IPS-20b (cell line): ENCODE data around the gene SUMO4.

Experiments
- H3K27ac ChIP-seq: one replicate; pipeline ENCODE4 v1.5.1; 2013; ENCODE audit warnings: low read length
- H3K27me3 ChIP-seq: 2 replicates; pipeline ENCODE4 v1.6.1; 2013; ENCODE audit warnings: mild to moderate bottlenecking, low read length, inconsistent platforms; ENCODE audit not compliant: insufficient read depth
- H3K36me3 ChIP-seq: 2 replicates; pipeline ENCODE4 v1.6.1; 2013; ENCODE audit warnings: low read depth, mild to moderate bottlenecking, inconsistent platforms, low read length, moderate library complexity; ENCODE audit not compliant: insufficient read depth
- H3K4me1 ChIP-seq: 2 replicates; pipeline ENCODE4 v1.6.1; 2013; ENCODE audit warnings: mild to moderate bottlenecking, control low read depth, inconsistent platforms, low read length, moderate library complexity; ENCODE audit not compliant: insufficient read depth
- H3K4me3 ChIP-seq: 2 replicates; pipeline ENCODE4 v1.5.1; 2013; ENCODE audit warnings: mild to moderate bottlenecking, low read length, inconsistent platforms
- H3K9ac ChIP-seq: 2 replicates; pipeline ENCODE4 v1.6.1; 2013; ENCODE audit warnings: low read depth, mild to moderate bottlenecking, inconsistent platforms, low read length, moderate library complexity
- H3K9me3 ChIP-seq: 2 replicates; pipeline ENCODE4 v1.6.1; 2013; ENCODE audit warnings: mild to moderate bottlenecking, low read depth, low read length, inconsistent platforms; ENCODE audit not compliant: insufficient read depth

SUMO4 gene

DNA sequence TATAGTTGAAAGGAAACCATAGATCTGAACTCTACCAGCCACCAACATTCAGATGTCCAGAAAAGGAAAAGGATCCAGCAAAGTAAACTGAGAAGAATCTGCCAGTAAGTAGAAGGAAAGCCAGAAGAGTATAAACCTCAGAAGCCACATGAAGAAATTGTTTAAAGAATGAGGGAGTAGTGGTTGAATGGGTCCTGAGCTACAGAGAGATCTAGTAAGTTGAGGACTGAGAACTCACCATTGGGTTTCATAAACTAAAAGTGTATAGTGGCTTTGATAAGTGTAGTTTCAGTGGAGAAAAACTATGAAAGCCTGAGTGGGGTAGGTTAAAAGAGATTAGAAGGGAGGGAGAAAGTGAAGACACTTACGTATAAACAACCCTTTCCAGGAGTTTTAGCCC is 32.0 kb upstream of the SUMO4 start:
- Histone ChIP-seq H3K27ac (no peak overlapping the region), H3K36me3 (peaks cover 10% of the 10 kb centered on the region), H3K9ac (no peak overlapping the region), H3K4me3 (no peak overlapping the region), H3K4me1 (0 out of 2 replicates have a peak, but pooled peaks cover 5% of the 10 kb centered on the region), H3K9me3 (no peaks in the 10 kb centered on the region), H3K27me3 (no peaks in the 10 kb centered on the region)

DNA sequence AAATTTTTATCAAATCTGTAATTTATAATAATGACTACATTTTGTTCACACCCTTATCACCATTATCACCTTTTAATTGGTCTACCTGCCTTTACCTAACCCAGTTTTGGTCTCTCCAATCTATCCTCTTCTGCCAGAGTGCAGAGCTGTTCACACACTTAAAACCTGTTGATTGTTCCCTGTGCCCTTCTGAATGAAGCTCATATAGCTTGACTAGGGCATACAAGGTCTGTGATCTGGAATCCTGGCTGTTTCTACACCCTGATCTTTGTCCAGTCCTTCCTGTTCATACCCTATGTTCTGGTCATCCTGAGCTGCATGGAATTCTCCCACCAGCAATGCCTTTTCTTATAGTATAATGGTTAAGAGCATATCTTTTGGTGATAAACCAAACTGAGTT is 28.9 kb upstream of the SUMO4 start:
- Histone ChIP-seq H3K9me3 (no peaks in the 10 kb centered on the region), H3K27ac (no peak overlapping the region)

DNA sequence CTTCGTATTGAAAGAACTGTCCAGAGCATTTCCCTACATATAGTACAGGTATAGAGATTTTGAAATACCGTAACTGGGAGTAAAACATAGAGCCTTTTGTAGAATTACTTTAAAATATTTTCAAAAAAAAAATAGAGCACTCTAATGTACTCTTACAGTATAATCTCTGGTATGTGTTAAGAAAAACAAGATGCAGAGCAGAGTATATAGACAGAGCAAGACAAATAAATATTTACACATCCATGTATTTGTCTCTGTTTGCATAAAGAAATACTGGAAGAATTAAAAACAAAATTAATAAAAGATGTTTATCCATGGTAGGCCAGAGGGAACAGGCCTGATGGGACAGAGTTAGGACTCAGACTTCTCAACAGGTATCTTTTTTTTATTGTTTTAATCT is 28.0 kb upstream of the SUMO4 start:
- H3K9me3 ChIP-seq = no peaks in the 10 kb centered on the region
- no peak overlapping the region for H3K27ac ChIP-seq
- no peak overlapping the region for H3K9ac ChIP-seq
- H3K4me3 ChIP-seq = no peak overlapping the region
- no peaks in the 10 kb centered on the region for H3K4me1 ChIP-seq
- no peaks in the 10 kb centered on the region for H3K27me3 ChIP-seq
- H3K36me3 ChIP-seq = peaks cover 26% of the 10 kb centered on the region

More for the DNA sequence above, 28.9 kb upstream of the SUMO4 start:
- H3K36me3 ChIP-seq = peaks cover 26% of the 10 kb centered on the region
- no peaks in the 10 kb centered on the region for H3K4me1 ChIP-seq
- no peak overlapping the region for H3K9ac ChIP-seq
- no peaks in the 10 kb centered on the region for H3K27me3 ChIP-seq
- no peak overlapping the region for H3K4me3 ChIP-seq

DNA sequence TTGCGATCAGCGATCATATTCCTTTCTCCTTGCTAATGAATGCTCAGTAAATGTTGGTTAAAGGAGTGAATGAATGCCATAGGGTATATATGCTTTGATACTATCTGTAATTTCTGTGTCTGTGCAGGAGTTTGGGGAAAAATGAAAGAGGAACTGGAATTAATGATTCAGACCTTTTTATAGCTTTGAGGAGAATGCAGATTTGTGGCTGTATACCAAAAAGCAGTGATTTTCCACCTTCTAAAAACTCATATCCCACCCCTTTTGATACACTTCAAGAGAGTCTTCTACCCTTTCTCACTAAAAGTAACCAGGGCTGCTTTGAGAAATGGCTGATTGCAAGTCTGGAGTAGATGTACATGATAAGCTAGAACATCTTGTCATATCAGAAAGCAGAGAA is 26.6 kb upstream of the SUMO4 start:
- Histone ChIP-seq H3K27ac (no peak overlapping the region), H3K9ac (no peak overlapping the region), H3K36me3 (peaks cover 35% of the 10 kb centered on the region), H3K4me3 (no peak overlapping the region), H3K27me3 (no peaks in the 10 kb centered on the region), H3K9me3 (no peaks in the 10 kb centered on the region), H3K4me1 (no peaks in the 10 kb centered on the region)

DNA sequence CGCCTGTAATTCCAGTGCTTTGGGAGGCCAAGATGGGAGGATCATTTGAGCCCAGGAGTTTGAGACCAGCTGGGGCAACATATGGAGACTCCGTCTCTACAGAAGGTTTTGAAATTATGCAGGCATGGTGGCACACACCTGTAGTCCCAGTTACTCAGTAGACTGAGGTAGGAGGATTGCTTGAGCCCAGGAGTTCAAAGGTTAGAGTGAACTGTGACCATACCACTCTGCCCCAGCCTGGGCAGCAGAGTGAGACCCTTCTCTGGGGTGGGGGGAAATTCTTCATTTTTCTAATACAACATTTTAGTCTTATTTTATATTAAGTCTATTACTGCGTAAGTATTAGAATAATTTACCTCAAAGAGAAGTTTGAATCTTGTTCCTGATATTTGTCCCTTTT is 20.1 kb upstream of the SUMO4 start:
- no peaks in the 10 kb centered on the region for H3K9me3 ChIP-seq
- H3K9ac ChIP-seq = no peak overlapping the region
- peaks cover 42% of the 10 kb centered on the region for H3K36me3 ChIP-seq

DNA sequence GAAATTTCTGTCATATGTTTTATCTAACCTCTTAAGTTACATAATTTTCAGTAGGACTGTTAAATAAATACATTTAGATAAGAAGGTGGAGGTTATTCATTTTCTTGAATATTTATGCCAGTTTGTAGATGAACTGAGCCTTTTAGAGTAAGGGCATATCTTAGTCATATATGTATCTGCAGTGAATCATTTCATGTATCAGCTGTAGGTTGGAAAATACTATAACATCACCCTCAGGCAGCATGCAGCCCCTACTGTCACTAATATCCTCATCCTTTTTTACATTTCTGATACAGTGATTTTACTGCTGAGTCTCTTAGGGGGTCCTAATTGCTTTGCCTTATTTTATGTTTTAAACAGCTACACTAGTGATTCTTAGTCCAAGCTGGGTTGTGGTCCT is 19.5 kb upstream of the SUMO4 start:
- Histone ChIP-seq H3K4me3 (no peak overlapping the region), H3K9ac (no peak overlapping the region), H3K9me3 (no peaks in the 10 kb centered on the region), H3K27me3 (no peaks in the 10 kb centered on the region), H3K27ac (no peak overlapping the region), H3K4me1 (no peaks in the 10 kb centered on the region), H3K36me3 (peaks cover 42% of the 10 kb centered on the region)

More for the DNA sequence above, 20.1 kb upstream of the SUMO4 start:
- Histone ChIP-seq H3K4me3 (no peak overlapping the region), H3K27ac (no peak overlapping the region), H3K4me1 (no peaks in the 10 kb centered on the region), H3K27me3 (no peaks in the 10 kb centered on the region)

DNA sequence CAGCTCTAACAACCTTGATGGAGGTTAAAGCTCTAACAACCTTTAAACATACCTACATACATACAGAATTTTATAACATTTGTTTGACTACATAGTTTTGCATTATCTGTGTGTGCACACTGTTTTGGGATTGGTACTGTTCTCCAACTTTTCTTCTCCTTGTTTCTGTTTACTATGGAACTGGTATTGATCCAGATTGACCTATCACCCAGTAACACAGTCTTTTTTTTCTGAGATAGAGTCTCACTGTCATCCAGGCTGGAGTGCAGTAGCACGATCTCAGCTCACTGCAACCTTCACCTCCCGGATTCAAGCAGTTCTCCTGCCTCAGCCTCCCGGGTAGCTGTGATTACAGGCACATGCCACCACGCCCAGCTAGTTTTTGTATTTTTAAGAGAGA is 16.7 kb upstream of the SUMO4 start:
- Histone ChIP-seq H3K9ac (no peak overlapping the region), H3K27me3 (no peaks in the 10 kb centered on the region), H3K36me3 (peaks cover 41% of the 10 kb centered on the region), H3K4me1 (no peaks in the 10 kb centered on the region), H3K9me3 (no peaks in the 10 kb centered on the region; the same call in 1 of the 2 replicates), H3K4me3 (no peak overlapping the region), H3K27ac (no peak overlapping the region)

DNA sequence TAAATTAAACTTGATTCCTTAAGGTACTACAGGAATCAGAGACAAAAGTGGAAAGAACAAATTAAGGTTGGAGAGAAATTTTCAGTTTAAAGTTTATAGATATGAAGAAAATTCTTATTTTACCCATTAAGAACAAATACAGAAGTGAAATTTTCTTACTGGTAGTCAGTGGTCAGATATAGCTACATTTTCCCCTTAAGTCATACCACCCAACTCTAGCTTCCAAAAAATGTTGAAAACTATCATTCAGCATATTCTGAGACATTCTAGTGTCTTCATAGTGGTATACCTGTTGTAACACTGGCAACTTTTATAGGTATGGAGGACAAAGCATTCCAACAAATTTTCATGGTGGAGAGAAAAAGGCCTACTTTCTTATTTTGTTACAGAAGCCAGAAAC is 15.6 kb upstream of the SUMO4 start:
- Histone ChIP-seq H3K27ac (no peak overlapping the region), H3K4me1 (no peaks in the 10 kb centered on the region), H3K9ac (no peak overlapping the region), H3K27me3 (no peaks in the 10 kb centered on the region), H3K36me3 (peaks cover 30% of the 10 kb centered on the region), H3K9me3 (no peaks in the 10 kb centered on the region; the same call in 1 of the 2 replicates), H3K4me3 (no peak overlapping the region)

DNA sequence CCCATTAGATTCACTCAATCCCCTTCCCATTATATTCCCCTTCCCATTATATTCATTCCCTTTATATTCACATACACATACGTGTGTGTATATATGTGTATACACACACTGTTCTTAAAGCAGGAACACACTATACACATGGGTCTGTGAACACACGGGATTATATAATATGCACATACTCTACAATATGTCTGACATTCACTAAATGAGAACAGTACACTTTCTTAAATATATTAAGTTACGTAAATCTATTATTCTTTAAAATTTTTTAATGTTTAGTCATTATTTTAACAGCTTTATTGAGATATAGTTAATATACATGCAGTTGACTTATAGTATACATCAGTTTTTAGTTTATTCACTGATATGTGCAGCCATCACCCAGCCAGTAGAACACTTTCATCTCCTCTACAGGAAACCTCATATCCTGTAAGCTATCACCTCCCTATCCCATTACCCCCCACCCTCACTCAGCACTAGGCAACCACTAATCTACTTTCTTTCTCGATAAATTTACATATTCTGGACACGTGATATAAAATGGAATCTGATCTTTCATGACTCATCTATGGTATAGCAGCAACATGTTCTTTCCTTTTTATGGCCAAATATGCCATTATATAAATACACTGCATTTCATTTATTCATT is 13.9 kb upstream of the SUMO4 start:
- no peaks in the 10 kb centered on the region for H3K4me1 ChIP-seq
- H3K4me3 ChIP-seq = no peak overlapping the region
- H3K27ac ChIP-seq = no peak overlapping the region
- H3K27me3 ChIP-seq = no peaks in the 10 kb centered on the region
- peaks cover 17% of the 10 kb centered on the region for H3K36me3 ChIP-seq
- no peaks in the 10 kb centered on the region; the same call in 1 of the 2 replicates for H3K9me3 ChIP-seq
- no peak overlapping the region for H3K9ac ChIP-seq

DNA sequence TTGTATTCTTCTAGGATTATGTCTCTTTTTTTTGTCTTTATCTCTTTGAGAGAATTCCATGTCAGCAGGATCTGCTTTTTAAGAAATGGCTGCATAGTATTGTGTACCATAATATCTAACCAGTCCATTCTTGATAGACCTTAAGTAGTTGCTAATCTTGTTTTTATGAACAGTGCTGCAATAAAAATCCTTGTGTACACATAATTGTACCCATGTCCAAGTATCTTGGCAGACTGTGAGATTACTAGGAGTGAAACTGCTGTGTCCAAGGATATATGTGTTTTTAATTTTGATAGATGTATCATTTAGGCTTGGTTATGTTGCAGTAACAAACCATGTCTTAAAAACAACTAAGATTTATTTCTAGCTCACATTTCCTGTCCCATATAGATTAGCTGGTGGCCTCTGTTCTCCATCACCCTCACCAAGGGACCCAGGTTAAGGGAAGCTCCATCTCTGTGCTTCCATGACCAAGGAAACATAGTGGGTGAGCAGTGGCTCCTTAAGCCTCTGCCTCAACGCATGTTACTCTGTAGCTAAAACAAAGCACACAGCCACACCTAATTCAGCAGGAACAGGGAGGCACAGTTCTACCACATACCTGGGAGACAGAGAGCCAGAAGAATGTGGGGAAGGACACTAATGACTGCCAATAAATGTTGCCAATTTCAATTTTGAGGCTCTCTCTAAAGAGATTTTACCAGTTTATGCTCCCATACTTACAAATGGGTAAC is 12.1 kb upstream of the SUMO4 start:
- no peaks in the 10 kb centered on the region; the same call in 1 of the 2 replicates for H3K9me3 ChIP-seq
- no peak overlapping the region for H3K4me3 ChIP-seq
- no peak overlapping the region for H3K9ac ChIP-seq
- H3K4me1 ChIP-seq = no peaks in the 10 kb centered on the region
- H3K27ac ChIP-seq = no peak overlapping the region
- peaks cover 6% of the 10 kb centered on the region for H3K36me3 ChIP-seq
- no peaks in the 10 kb centered on the region for H3K27me3 ChIP-seq

DNA sequence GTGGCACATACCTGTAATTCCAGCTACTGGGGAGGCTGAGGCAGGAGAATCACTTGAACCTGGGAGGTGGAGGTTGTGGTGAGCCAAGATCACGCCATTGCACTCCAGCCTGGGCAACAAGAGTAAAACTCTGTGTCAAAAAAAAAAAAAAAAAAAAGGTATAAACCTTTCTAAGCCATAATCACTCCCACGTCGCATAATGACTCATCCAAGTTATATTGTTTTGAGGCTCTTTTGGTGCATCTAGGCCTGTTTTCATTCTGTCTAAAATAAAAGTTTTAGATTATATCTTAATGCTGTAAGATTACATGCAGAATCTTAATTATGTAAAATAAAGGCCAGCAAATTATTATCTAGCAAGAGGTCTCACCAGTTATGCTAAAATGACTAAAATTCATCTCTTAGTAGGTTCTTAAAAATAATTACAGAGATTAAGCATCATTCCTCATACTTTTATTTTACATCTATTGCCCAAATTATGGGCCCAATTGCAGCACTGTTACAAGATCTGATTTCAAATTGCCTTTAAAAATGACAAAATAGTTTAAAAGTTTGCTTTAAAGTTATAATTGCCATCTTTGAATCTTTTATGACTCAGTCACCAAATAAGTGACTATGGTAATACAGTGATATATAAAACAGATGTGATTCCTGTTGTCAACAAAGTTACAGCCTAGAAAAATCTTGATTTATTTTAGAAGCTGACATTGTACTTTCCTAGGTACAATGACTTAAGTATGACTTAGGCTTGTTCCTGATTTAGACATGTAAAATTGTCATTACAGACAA is 10.4 kb upstream of the SUMO4 start:
- Histone ChIP-seq H3K9me3 (no peaks in the 10 kb centered on the region; the same call in 1 of the 2 replicates), H3K27me3 (no peaks in the 10 kb centered on the region), H3K9ac (no peak overlapping the region), H3K36me3 (peaks cover 6% of the 10 kb centered on the region), H3K27ac (no peak overlapping the region), H3K4me3 (no peak overlapping the region), H3K4me1 (no peaks in the 10 kb centered on the region)
